ENCODE measurements around the gene LAPTM4A. TPM values are rescaled to one million over a fixed set of nuclear protein-coding genes. Genes with fewer than 3 reads are reported as not detected.

LAPTM4A gene
- total RNA-seq, 1 experiment from 2014 or later = 62.7 TPM

- DNase-seq (no peak), ATAC-seq (peak; percentile 3)
- Histone ChIP-seq H3K27ac (ENCODE audit: low read length) (peak overlapping the region; percentile 73), H3K4me3 (ENCODE audit: low read length) (no peak overlapping the region), H3F3A (ENCODE audit: low read length, unreplicated experiment) (no peaks in the 10 kb centered on the region), H3K4me1 (ENCODE audit: insufficient read depth, low read length) (peaks cover 32% of the 10 kb centered on the region), H3K4me2 (ENCODE audit: low read length) (peak overlapping the region; percentile 44), H3K79me2 (ENCODE audit: low read length) (no peaks in the 10 kb centered on the region), H4K20me1 (ENCODE audit: low read length) (no peaks in the 10 kb centered on the region), H2AFZ (ENCODE audit: low read length) (peak overlapping the region; percentile 63), H3K27me3 (ENCODE audit: low read length) (no peaks in the 10 kb centered on the region), H3K9ac (ENCODE audit: low read length) (peak overlapping the region; percentile 39), H3K9me2 (replicated peaks; ENCODE audit: low read length) (no peaks in the 10 kb centered on the region), H3K9me3 (ENCODE audit: low read length) (no peaks in the 10 kb centered on the region), H3K36me3 (ENCODE audit: low read depth, low read length) (no peaks in the 10 kb centered on the region)
- ChIA-PET CTCF (interaction anchor here (0.6 to 2.1 kb wide), 3 partner anchors 79 to 138 kb away, joined by 3 to 11 read pairs (median 5); no protein-coding TSS in a partner anchor), POLR2A (ENCODE audit: unreplicated experiment) (interaction anchor here (0.7 to 1.0 kb wide), 2 partner anchors 43 to 139 kb away, joined by 6 to 8 read pairs; partner anchors contain the start of gene LAPTM4A)
- no TSS peak for BruUV-seq (replicated peaks)
- intact Hi-C loops (cut with micrococcal nuclease) = no loop called here
- TF ChIP-seq CTCF (conservative IDR thresholded peaks at IDR 0.05; ENCODE audit: low read depth, low read length) = no peak
- no peak for TF ChIP-seq EZH2phosphoT487 (IDR thresholded peaks at IDR 0.05; ENCODE audit: borderline replicate concordance, low read length)
- TF ChIP-seq EZH2 (IDR thresholded peaks at IDR 0.05; ENCODE audit: low read length, unreplicated experiment) = no peak
Observed at GRCh38 chr2:20094142-20094755, 42.8 kb upstream of the LAPTM4A start.

GRCh38 chr2:20093263-20094141 is 42.1 kb upstream of the LAPTM4A start:
- intact Hi-C loops (cut with micrococcal nuclease) = no loop called here
- Histone ChIP-seq H3K9me2 (replicated peaks; ENCODE audit: low read length) (no peaks in the 10 kb centered on the region), H2AFZ (ENCODE audit: low read length) (peak overlapping the region; percentile 63), H3K4me1 (ENCODE audit: insufficient read depth, low read length) (peaks cover 32% of the 10 kb centered on the region), H4K20me1 (ENCODE audit: low read length) (no peaks in the 10 kb centered on the region), H3K79me2 (ENCODE audit: low read length) (no peaks in the 10 kb centered on the region), H3K36me3 (ENCODE audit: low read depth, low read length) (no peaks in the 10 kb centered on the region), H3K27me3 (ENCODE audit: low read length) (no peaks in the 10 kb centered on the region), H3F3A (ENCODE audit: low read length, unreplicated experiment) (no peaks in the 10 kb centered on the region), H3K27ac (ENCODE audit: low read length) (peak overlapping the region; percentile 73), H3K4me2 (ENCODE audit: low read length) (no peak overlapping the region; the same call in 1 of the 2 replicates), H3K4me3 (ENCODE audit: low read length) (no peak overlapping the region), H3K9me3 (ENCODE audit: low read length) (no peaks in the 10 kb centered on the region), H3K9ac (ENCODE audit: low read length) (peak overlapping the region; percentile 39; the same call in 1 of the 2 replicates)
- ChIA-PET POLR2A (ENCODE audit: unreplicated experiment) (interaction anchor here (0.6 to 0.7 kb wide), 2 partner anchors 42 to 139 kb away, joined by 3 to 8 read pairs; partner anchors contain the start of gene LAPTM4A), CTCF (interaction anchor here (0.6 to 2.1 kb wide), 2 partner anchors 78 to 86 kb away, joined by 3 to 11 read pairs; no protein-coding TSS in a partner anchor)
- DNase-seq (peak; percentile 81), ATAC-seq (peak; percentile 52)
- TF ChIP-seq CTCF (conservative IDR thresholded peaks at IDR 0.05; ENCODE audit: low read depth, low read length) (peak; percentile 78), EZH2 (IDR thresholded peaks at IDR 0.05; ENCODE audit: low read length, unreplicated experiment) (no peak)
- no TSS peak for BruUV-seq (replicated peaks)
